Lower leg skin (tissue), 4 donors: ENCODE measurements around the gene SLC6A7. TPM values are rescaled to one million over a fixed set of nuclear protein-coding genes. Genes with fewer than 3 reads are reported as not detected.

Source experiments
- DNase-seq, 2 donors: peaks; one replicate each; pipeline ENCODE4 v3.0.0-alpha.2; 2019; ENCODE audit warnings: low spot score in 2 of 2
- H3K4me3 ChIP-seq: fragments of 200-600 bp; sonication (generic); 2 replicates; pipeline ENCODE4 v1.5.1; 2017; ENCODE audit warnings: mild to moderate bottlenecking, low read depth; ENCODE audit not compliant: poor library complexity, severe bottlenecking
- CTCF ChIP-seq, 3 donors: fragments of 450-650 bp; IDR thresholded peaks; one replicate each; pipeline ENCODE4 v1.5.1; 2016; ENCODE audit warnings: antibody characterized with exemption in 3 of 3, mild to moderate bottlenecking in 3 of 3, moderate library complexity in 2 of 3
- POLR2A ChIP-seq, 2 donors: fragments of 450-650 bp; IDR thresholded peaks; one replicate each; pipeline ENCODE4 v1.6.1; 2016 to 2017; ENCODE audit warnings: antibody characterized with exemption in 2 of 2, mild to moderate bottlenecking in 1 of 2, moderate library complexity in 1 of 2
- WGBS, 2 donors: methylation state at CpG; one replicate each; pipeline ENCODE4 v1.1.5; 2018; 5-methylcytosine and 5-hydroxymethylcytosine counted together
- intact Hi-C: fragments of 100-400 bp; cut with DNase I; formaldehyde crosslinking; loops from one replicate; pipeline ENCODE4 v1.15.0; 2023; ENCODE audit warnings: low total_unique reads
- total RNA-seq, 4 donors: library from RNA; depleted of rRNA; stranded (reverse); fragments of >200 nt; gene quantifications; one replicate each; pipeline ENCODE4 v1.1.0, GENCODE V29; 2016

Gene SLC6A7
- total RNA-seq, 4 donors from 2014 or later: 0.88 TPM; not detected in 3

DNA sequence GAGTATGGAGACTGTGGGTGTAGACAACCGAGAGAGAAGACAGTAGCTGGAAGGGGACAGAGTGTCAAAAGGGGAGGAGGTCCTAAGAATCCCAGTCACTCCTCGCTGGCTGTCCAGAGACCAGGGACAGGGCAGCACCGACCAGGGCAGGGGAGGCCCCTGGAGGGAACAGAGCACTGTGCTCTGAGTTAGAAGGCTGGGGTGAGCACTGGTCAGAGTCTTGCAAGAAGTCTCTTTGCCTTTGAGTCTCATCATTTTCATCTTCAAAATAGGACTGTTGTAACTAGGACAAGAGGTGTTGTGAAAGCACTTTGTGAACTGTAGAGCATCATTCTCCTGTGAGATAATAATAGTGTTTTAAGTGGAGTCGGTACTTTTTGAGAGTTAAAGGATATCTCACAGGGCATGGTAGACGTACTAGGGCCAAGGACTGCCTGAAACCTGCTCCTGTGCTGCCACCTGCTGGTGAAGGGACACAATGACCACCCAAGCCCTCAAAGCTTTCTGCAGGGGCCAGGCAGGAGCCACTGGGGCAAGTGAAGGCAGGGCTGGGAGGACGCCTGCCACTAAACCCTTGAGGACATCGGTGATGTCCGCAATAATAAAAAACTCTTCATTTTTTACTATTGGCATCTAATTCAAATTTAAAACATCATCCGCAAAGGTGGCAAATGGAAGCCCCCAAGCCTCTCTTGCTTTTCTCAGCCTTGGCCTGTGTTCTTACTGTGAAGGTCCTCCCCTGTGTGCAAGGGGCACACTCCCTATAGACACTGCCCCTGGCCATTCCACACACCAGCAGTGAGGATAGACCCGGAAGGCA is 28.2 kb downstream of the SLC6A7 start:
- 24 to 32% methylated on average over 10 of the region's 10 CpGs for WGBS, 2 donors
- intact Hi-C loops: no loop called here
- no peak overlapping the region for H3K4me3 ChIP-seq
- DNase-seq: peak; percentile 73 to 96
- TF ChIP-seq CTCF (IDR thresholded peaks at IDR 0.05) (peak in 1 of 3 donors; percentile 49), POLR2A (IDR thresholded peaks at IDR 0.05) (no peak)

DNA sequence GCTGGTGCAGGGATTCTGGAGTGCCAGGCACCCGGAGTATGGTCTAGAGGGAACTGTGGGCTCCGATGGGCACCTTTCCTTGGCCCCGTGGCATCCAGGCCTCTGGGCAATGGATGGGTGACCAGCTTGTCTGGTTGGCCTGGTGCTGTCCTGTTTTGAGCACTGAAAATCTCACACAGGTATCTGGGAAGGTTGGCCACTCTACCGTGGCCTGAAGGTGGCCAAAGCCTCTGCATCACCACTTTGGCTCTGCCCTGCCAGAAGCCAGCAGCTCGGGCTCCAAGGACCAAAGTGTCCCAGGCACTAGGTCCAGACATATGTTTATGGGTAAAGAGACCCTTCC is 28.8 kb downstream of the SLC6A7 start:
- DNase-seq: no peak
- TF ChIP-seq CTCF (IDR thresholded peaks at IDR 0.05) (no peak), POLR2A (IDR thresholded peaks at IDR 0.05) (no peak)
- intact Hi-C loops: no loop called here
- 69 to 71% methylated on average over 5 of the region's 5 CpGs for WGBS, 2 donors
- H3K4me3 ChIP-seq: no peak overlapping the region

- TF ChIP-seq POLR2A (IDR thresholded peaks at IDR 0.05): no peak
- TF ChIP-seq CTCF (IDR thresholded peaks at IDR 0.05): no peak
- no peak overlapping the region for H3K4me3 ChIP-seq
- intact Hi-C loops: no loop called here
- DNase-seq: no peak
Measured at GRCh38 chr5:150219142-150219541, 29.3 kb downstream of the SLC6A7 start.

DNA sequence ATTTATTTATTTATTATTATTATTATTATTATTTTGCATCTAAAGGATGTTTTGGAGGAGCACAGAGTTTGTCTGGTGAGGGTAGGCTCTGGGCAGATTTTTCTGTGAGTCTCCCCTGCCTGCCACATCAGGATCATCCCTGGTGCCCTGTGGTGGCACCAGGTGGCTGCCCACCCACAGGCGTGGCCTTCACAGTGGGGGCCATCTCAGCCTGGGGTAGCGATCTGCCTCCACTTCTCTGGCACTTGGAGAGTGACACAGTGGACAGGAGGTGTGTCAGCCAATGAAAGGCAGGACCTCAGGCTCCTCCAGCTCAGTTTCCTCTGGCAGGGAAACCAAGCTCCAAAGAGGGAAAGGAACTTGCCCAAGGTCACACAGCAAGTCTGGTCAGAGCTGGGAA is 30.0 kb downstream of the SLC6A7 start:
- no peak overlapping the region for H3K4me3 ChIP-seq
- no peak for TF ChIP-seq POLR2A (IDR thresholded peaks at IDR 0.05)
- TF ChIP-seq CTCF (IDR thresholded peaks at IDR 0.05): no peak
- no peak for DNase-seq
- WGBS, 2 donors: 82 to 83% methylated on average over 2 of the region's 2 CpGs
- intact Hi-C loops: no loop called here

- WGBS, 2 donors: 64 to 65% methylated on average over 5 of the region's 5 CpGs
- intact Hi-C loops: no loop called here
Measured at GRCh38 chr5:150221471-150221870, 31.6 kb downstream of the SLC6A7 start.

More at GRCh38 chr5:150221471-150221870, 31.6 kb downstream of the SLC6A7 start:
- no peak overlapping the region for H3K4me3 ChIP-seq
- DNase-seq: no peak
- no peak for TF ChIP-seq CTCF (IDR thresholded peaks at IDR 0.05)
- TF ChIP-seq POLR2A (IDR thresholded peaks at IDR 0.05): no peak
